SU-DHL-6 (cell line): ENCODE data around the gene CYB5A.

Experiments used
- EZH2phosphoT487 ChIP-seq: fragments of 200-600 bp; sonication (generic), shearing (Covaris generic); conservative IDR thresholded peaks from 2 replicates; pipeline ENCODE4 v1.6.1; 2018; ENCODE audit warnings: mild to moderate bottlenecking, antibody characterized with exemption, low read length, moderate library complexity, mixed read lengths
- TF ChIP-seq, protein P1 (sequence below): fragments of 200-600 bp; sonication (generic); IDR thresholded peaks from one replicate; pipeline ENCODE4 v1.5.1; 2017; ENCODE audit warnings: antibody characterized with exemption, mild to moderate bottlenecking, low read length, moderate library complexity; ENCODE audit not compliant: insufficient read depth, poor library complexity, severe bottlenecking

DNA sequence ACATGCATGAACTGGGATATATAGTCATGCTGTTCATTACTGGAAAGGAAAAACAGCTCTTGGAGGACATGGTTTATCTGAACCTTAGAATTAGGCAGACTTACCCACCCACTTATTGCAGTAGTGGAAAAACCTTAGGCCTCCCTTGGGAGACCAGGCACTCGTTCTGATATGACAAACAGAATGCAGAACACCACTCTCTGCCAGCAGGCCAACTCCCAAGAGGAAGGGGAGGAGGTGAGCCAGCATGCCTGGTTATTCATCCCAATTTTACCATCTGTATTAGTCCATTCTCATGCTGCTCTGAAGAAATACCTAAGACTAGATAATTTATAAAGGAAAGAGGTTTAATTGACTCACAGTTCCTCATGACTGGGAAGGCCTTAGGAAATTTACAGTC is 41.3 kb upstream of the CYB5A start:
- TF ChIP-seq, protein P1, sequence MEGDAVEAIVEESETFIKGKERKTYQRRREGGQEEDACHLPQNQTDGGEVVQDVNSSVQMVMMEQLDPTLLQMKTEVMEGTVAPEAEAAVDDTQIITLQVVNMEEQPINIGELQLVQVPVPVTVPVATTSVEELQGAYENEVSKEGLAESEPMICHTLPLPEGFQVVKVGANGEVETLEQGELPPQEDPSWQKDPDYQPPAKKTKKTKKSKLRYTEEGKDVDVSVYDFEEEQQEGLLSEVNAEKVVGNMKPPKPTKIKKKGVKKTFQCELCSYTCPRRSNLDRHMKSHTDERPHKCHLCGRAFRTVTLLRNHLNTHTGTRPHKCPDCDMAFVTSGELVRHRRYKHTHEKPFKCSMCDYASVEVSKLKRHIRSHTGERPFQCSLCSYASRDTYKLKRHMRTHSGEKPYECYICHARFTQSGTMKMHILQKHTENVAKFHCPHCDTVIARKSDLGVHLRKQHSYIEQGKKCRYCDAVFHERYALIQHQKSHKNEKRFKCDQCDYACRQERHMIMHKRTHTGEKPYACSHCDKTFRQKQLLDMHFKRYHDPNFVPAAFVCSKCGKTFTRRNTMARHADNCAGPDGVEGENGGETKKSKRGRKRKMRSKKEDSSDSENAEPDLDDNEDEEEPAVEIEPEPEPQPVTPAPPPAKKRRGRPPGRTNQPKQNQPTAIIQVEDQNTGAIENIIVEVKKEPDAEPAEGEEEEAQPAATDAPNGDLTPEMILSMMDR = no peak
- TF ChIP-seq EZH2phosphoT487 = no peak
